ENCODE results near the gene INO80E. TPM values are rescaled to one million over a fixed set of nuclear protein-coding genes. Genes with fewer than 3 reads are reported as not detected.

Gene INO80E
- total RNA-seq, 1 experiment from 2014 or later: 115 TPM

DNA sequence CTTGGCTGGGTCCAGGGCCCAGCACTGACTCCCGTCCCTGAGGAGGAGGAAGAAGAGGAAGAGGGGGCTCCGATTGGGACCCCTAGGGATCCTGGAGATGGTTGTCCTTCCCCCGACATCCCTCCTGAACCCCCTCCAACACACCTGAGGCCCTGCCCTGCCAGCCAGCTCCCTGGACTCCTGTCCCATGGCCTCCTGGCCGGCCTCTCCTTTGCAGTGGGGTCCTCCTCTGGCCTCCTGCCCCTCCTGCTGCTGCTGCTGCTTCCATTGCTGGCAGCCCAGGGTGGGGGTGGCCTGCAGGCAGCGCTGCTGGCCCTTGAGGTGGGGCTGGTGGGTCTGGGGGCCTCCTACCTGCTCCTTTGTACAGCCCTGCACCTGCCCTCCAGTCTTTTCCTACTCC is 9.1 kb upstream of the INO80E start:
- POLR2A ChIA-PET (ENCODE audit: low non-redundant PET): interaction anchor here (0.5 kb wide), 1 partner anchor 1158 kb away, joined by 16 read pairs; no protein-coding TSS in a partner anchor
- TF ChIP-seq EZH2 (IDR thresholded peaks at IDR 0.05; ENCODE audit: borderline replicate concordance, low read depth, low read length, poor library complexity, severe bottlenecking): no peak
- TF ChIP-seq, protein P1, sequence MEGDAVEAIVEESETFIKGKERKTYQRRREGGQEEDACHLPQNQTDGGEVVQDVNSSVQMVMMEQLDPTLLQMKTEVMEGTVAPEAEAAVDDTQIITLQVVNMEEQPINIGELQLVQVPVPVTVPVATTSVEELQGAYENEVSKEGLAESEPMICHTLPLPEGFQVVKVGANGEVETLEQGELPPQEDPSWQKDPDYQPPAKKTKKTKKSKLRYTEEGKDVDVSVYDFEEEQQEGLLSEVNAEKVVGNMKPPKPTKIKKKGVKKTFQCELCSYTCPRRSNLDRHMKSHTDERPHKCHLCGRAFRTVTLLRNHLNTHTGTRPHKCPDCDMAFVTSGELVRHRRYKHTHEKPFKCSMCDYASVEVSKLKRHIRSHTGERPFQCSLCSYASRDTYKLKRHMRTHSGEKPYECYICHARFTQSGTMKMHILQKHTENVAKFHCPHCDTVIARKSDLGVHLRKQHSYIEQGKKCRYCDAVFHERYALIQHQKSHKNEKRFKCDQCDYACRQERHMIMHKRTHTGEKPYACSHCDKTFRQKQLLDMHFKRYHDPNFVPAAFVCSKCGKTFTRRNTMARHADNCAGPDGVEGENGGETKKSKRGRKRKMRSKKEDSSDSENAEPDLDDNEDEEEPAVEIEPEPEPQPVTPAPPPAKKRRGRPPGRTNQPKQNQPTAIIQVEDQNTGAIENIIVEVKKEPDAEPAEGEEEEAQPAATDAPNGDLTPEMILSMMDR (conservative IDR thresholded peaks at IDR 0.05; ENCODE audit: low read depth, low read length): no peak
- no TSS peak for BruUV-seq (replicated peaks)

DNA sequence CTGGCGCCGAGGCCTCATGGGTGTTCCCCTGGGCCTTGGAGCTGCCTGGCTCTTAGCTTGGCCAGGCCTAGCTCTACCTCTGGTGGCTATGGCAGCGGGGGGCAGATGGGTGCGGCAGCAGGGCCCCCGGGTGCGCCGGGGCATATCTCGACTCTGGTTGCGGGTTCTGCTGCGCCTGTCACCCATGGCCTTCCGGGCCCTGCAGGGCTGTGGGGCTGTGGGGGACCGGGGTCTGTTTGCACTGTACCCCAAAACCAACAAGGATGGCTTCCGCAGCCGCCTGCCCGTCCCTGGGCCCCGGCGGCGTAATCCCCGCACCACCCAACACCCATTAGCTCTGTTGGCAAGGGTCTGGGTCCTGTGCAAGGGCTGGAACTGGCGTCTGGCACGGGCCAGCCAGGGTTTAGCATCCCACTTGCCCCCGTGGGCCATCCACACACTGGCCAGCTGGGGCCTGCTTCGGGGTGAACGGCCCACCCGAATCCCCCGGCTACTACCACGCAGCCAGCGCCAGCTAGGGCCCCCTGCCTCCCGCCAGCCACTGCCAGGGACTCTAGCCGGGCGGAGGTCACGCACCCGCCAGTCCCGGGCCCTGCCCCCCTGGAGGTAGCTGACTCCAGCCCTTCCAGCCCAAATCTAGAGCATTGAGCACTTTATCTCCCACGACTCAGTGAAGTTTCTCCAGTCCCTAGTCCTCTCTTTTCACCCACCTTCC is 8.5 kb upstream of the INO80E start:
- CTCF ChIA-PET: no interaction called here
- no peaks in the 10 kb centered on the region for H3K9me3 ChIP-seq (ENCODE audit: low read depth, low read length, poor library complexity, severe bottlenecking)
- intact Hi-C loops (cut with micrococcal nuclease; ENCODE audit: unreplicated experiment): no loop called here
- no TSS peak for BruUV-seq (replicated peaks)
- no peaks in the 10 kb centered on the region for H3K27me3 ChIP-seq (replicated peaks; ENCODE audit: insufficient read depth, low read depth, low read length, poor library complexity)
- H3K4me1 ChIP-seq (ENCODE audit: insufficient read depth, low read length, poor library complexity, severe bottlenecking): no peaks in the 10 kb centered on the region
- POLR2A ChIA-PET (ENCODE audit: low non-redundant PET): interaction anchor here (0.5 kb wide), 1 partner anchor 1157 kb away, joined by 16 read pairs; no protein-coding TSS in a partner anchor
- TF ChIP-seq, protein P1 (conservative IDR thresholded peaks at IDR 0.05; ENCODE audit: low read depth, low read length): no peak
- TF ChIP-seq EZH2 (IDR thresholded peaks at IDR 0.05; ENCODE audit: borderline replicate concordance, low read depth, low read length, poor library complexity, severe bottlenecking): no peak
- H3K36me3 ChIP-seq (ENCODE audit: insufficient read depth, low read length, poor library complexity, severe bottlenecking): peaks cover 80% of the 10 kb centered on the region
- DNase-seq (ENCODE audit: low spot score): no peak
- no peak overlapping the region for H3K27ac ChIP-seq (ENCODE audit: low read depth, low read length, poor library complexity, severe bottlenecking)
- H3K4me3 ChIP-seq (ENCODE audit: low read depth, low read length, poor library complexity, severe bottlenecking): no peak overlapping the region

More for the DNA sequence above, 9.1 kb upstream of the INO80E start:
- Histone ChIP-seq H3K27me3 (replicated peaks; ENCODE audit: insufficient read depth, low read depth, low read length, poor library complexity) (no peaks in the 10 kb centered on the region), H3K36me3 (ENCODE audit: insufficient read depth, low read length, poor library complexity, severe bottlenecking) (peaks cover 83% of the 10 kb centered on the region), H3K4me1 (ENCODE audit: insufficient read depth, low read length, poor library complexity, severe bottlenecking) (no peaks in the 10 kb centered on the region), H3K9me3 (ENCODE audit: low read depth, low read length, poor library complexity, severe bottlenecking) (no peaks in the 10 kb centered on the region), H3K27ac (ENCODE audit: low read depth, low read length, poor library complexity, severe bottlenecking) (no peak overlapping the region), H3K4me3 (ENCODE audit: low read depth, low read length, poor library complexity, severe bottlenecking) (no peak overlapping the region)
- DNase-seq (ENCODE audit: low spot score): no peak
- intact Hi-C loops (cut with micrococcal nuclease; ENCODE audit: unreplicated experiment): no loop called here
- CTCF ChIA-PET: interaction anchor here (0.6 kb wide), 1 partner anchor 1039 kb away, joined by 5 read pairs; no protein-coding TSS in a partner anchor

DNA sequence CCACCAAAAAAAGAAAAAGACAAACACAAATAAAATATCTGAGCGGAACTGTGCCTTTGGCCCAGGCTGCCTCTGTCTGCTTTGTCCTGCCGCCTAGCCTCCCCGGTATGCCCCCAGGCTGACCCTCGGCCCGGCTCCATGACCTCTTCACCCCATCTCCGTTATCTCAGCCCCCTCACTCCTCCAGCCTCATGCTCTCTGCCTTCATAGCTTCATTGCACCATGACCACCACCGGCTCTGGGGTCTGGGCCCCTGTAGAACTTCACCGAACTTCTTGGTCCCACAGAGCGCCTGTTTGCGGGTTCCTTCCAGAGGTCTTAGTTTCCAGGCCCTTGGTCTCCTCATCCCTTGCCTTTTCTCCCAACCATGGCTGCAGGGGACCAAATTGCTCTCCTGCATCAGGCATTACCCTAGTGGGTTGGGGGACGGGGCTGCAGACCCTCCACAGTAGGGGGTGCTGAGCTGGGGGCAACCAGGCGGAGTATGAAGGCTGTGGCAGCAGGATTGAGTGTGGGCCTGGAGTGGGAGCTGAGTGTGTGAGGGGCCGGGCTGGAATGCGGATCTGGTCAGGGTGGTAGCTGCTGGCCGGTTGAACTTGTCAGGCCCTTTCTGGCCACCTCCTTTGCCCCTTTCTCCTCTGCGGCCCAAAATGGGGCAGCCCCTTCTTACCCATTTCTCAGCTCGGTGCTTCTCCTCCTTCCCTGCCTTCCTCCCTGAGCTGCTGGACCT is 7.5 kb upstream of the INO80E start:
- H3K9me3 ChIP-seq (ENCODE audit: low read depth, low read length, poor library complexity, severe bottlenecking): no peaks in the 10 kb centered on the region
- no TSS peak for BruUV-seq (replicated peaks)
- H3K4me3 ChIP-seq (ENCODE audit: low read depth, low read length, poor library complexity, severe bottlenecking): no peak overlapping the region
- no peaks in the 10 kb centered on the region for H3K27me3 ChIP-seq (replicated peaks; ENCODE audit: insufficient read depth, low read depth, low read length, poor library complexity)
- TF ChIP-seq EZH2 (IDR thresholded peaks at IDR 0.05; ENCODE audit: borderline replicate concordance, low read depth, low read length, poor library complexity, severe bottlenecking): no peak
- TF ChIP-seq, protein P1 (conservative IDR thresholded peaks at IDR 0.05; ENCODE audit: low read depth, low read length): no peak
- ChIA-PET POLR2A (ENCODE audit: low non-redundant PET) (interaction anchor here (0.5 kb wide), 1 partner anchor 164 kb away, joined by 5 read pairs; no protein-coding TSS in a partner anchor), CTCF (no interaction called here)
- H3K27ac ChIP-seq (ENCODE audit: low read depth, low read length, poor library complexity, severe bottlenecking): no peak overlapping the region
- intact Hi-C loops (cut with micrococcal nuclease; ENCODE audit: unreplicated experiment): no loop called here
- peaks cover 79% of the 10 kb centered on the region for H3K36me3 ChIP-seq (ENCODE audit: insufficient read depth, low read length, poor library complexity, severe bottlenecking)
- H3K4me1 ChIP-seq (ENCODE audit: insufficient read depth, low read length, poor library complexity, severe bottlenecking): no peaks in the 10 kb centered on the region
- DNase-seq (ENCODE audit: low spot score): no peak
